GM21447 (cell line): ENCODE results near the gene GLIS1.

Experiments used
- ATAC-seq: cut with Tn5 transposase; IDR thresholded peaks from one replicate; pipeline ENCODE4 v1.9.1; 2021; ENCODE audit not compliant: unreplicated experiment

GLIS1 gene

DNA sequence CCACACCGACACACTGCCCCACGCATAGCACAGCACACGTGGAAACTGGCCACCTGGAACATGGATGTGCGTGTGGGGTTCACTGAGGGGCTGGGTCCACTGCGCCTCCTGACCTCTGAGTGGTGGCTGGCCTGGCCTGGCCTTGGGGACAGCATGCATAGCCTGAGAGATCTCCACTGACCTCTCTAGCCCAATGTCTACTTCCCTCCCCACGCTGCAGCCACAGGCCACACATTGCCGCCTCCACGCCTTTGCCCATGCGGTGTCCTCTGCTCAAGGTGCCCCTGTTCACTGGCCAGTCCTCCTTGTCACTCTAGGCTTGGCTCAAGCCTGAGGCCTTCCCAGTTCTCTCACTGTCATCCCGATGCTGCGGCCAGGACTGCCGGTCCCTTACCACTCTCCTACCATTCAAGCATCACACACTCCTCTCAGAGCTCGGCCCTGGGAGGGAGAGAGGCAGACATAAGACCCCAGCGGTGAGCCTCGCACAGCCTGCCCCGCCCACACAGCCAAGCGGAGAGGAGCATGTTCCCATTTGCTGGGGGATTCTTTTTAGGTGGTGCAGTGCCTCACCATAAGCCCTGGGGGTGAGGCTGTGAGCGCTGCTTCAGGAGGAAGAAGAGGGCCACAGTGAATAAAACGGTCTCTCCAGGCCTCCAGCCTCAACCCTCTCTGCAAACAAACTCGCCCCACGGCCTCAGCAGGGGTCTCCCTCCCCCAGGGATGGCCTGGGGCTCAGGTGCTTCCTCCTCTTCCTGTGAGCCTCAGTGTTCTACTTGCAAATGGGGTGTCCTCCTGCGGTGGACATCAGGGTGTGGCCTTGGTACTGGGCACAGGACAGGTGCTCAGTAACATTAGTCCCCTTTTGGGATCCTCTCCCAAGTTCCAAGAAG, 199.0 kb downstream of the GLIS1 start:
- ATAC-seq, result no peak

DNA sequence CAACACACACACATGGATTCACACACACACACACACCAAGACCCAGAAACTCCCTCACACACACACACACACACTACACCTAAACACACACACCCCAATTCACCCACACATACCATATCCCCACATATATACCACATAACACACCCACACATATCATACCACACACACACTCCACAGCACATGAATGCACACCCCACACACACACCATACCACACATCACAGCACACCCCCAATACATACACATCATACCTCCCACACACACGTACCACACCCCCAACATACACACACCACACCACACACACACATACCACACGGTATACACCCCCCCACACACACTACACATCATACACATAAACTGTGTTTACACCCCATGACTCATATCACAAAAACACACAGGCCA, 199.7 kb downstream of the GLIS1 start:
- ATAC-seq, result no peak

DNA sequence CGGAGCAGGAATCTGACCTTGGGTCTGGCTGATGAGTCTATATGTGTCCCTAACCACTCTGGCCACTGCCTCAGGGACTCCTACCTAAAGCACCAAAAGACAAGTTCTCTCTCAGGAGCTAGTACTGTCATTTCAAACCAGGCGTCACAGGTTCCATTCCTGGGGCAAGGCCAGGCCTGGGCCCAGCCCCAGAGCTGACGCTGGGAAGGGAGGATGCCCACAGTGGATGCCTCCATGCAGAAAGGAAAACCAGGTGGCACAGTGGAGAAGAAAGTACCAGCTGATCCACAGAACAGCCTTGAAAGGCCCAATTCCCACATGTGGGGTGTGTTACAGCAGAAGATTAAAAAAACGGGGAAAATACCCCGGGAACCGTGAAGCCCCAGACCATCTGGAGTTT, 202.4 kb downstream of the GLIS1 start:
- no peak for ATAC-seq

DNA sequence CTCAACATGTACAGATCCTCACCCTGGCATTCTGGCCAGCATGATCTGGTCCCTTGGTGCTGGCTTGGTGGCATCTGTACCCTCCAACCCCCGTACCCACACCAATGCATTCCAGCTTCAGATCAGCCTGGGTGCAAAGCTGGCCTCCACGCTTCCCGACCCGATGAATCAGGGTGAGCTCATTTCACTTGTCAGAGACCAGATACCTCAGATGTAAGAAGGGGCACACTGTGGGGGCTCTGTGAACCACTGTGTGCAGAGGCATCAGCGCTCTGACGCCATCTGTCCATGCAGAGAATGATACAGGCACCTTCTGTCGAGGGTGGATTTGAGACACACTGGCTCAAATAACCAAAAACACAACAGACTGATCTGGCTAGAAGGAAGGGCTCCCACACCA, 203.1 kb downstream of the GLIS1 start:
- ATAC-seq, result no peak

DNA sequence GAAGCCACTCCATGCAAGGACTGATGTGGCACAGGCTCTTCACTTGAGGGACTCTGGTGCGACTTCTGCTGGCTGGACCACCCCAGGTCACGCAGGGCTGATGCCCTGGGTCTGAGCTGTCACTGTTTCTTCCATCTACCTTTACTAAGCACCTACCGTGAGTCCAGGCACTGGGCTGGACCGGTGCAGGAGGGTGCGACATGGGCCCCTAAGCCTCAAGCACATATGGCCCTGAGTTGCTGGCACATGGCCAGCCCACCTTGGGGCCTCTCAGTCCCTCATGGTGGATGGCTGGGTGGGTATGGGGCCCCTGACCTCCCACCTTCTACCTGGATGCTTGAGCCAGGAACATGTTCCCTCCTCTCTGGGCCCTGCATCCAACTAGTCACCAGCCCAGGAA, 203.7 kb downstream of the GLIS1 start:
- no peak for ATAC-seq

DNA sequence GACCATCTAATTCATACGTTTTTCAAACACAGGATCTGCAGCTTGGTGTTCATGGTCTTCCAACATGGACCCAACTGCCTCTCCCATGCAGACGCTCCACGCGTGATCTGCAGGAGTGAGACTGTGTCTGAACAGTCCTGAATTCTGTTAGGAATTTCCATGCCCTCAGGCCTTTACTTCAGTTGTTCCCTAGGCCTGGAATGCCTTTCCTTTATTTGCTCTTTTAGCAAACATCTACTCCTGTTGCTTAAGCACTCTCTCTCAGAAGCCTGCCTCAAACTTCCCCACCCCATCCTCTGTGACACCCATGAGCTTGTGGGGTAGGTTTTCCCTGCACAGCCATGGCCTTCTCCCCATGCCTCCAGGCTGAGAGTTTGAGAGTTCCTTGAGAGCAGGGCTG, 206.1 kb downstream of the GLIS1 start:
- ATAC-seq, result no peak

DNA sequence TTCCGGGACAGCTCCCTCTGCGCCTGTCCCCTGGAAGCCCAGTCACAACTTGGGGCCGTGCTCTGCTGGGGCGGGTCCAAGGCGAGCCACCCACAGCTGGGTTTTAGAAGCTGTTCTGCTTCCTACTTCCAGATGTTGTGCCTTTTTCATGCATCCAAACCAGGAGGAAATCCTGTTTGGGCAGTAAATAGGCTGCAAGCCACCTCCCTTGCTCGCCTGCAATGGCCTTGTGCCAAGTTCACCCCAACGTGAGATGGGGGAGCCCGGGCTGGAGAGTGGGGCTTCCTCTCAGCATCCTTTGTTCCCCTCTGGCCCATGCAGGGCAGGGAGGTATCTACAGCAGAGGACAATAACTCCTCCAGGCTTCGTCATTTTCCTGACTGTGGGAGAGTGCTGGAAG, 206.6 kb downstream of the GLIS1 start:
- ATAC-seq, result no peak

DNA sequence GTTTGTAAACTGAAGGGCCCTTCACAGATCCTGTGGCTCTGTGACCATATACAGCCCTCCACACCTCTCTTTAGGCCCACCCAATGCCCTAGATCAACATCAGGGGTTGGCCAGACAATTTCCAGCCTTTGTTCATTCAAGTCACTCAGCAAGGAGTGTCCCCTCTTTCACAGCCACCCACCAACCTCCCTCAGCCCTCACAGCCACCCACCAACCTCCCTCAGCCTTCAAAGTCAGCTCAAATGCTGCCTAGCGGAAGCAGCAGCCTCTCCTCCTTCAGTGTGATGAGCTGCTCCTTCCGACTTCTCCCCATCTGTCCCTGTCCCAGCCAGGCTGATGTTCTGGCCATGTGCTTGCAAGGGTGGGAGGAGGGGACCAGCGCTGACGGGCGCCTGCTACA, 208.4 kb downstream of the GLIS1 start:
- no peak for ATAC-seq

DNA sequence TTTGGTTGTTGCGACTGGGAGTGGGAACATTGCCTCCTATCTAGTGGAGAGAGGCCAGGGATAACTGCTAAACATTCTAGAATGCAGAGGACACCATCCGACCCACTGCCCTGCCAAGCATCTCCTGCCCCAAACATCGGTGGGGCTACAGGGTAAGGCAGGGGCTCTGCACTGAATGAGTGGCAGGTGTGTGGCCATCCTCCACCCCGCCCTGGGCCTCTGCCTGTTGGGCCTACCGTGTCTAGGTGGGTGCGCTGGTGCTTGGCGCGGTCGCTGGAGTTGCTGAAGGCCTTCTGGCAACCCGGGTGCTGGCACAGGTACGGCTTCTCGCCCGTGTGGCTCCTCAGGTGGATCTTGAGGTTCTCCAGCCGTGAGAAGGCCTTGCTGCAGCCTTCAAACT, 209.4 kb downstream of the GLIS1 start:
- no peak for ATAC-seq

DNA sequence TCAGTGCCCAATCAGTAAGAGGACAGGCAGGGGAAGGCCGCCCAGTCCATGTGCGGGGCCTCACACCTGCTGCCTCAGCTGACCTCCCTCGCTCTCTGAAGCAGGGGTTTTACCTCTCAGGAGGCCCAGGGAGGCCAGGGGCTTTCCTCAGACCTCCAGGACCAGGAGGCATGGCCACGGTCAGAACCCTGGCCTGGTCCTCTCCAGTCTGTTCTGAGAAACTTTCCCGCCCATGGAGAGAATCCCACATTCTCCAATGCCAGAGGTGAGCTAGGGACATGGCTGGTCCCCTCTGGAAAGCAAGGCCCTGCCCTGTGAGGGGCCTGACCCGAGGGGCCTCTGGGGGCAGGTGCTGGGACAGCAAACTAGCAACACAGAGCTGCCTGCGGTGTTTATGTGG, 211.6 kb downstream of the GLIS1 start:
- no peak for ATAC-seq

DNA sequence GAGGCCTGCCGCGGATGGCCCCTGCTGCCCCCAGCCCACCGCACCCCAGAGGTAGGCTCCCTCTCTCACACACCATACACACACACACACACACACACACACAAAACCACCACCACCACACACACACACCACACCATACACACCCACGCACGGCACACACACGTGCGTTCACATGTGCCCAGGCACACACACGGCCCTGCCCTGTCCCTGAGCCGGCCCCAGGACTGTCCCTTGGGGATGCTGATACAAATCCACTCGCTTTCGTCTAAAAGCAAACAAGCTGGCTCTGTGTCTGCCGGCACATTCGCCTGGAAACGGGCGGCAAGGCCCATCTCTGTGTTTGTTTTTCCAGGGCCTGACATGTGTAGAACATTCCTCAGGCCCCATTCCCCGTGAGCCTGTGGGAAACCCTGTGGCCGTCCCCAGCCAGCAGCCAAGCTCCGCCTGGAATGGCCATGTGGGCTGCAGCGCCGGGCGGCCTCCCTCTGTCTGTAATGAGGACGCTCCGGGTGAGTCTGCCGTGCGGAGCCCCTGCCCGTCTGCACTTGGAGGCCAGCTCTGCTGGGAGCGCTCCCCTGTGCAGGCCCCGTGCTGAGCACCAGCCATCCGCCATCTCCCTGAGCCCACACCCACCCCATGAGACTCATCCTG, 212.4 kb downstream of the GLIS1 start:
- ATAC-seq, result no peak

DNA sequence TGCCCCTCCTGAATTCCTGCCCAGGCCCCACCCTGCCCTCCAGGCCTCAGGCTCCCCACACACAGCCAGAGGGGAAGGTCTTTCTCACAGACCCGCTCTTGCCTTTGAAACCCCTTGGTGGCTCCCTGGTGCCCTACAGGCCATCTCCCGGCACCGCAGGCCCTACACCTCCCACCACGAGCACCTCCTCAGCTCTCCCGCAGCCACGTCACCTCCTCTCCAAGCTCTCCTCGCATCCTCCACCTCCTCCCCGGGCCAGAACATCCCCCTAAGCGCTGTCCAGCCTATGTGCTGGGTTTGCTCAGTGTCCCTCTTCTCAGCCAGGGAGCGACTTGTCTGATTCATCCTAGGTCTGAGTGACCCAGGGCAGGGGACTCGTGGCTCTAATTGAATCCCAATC, 213.4 kb downstream of the GLIS1 start:
- no peak for ATAC-seq

DNA sequence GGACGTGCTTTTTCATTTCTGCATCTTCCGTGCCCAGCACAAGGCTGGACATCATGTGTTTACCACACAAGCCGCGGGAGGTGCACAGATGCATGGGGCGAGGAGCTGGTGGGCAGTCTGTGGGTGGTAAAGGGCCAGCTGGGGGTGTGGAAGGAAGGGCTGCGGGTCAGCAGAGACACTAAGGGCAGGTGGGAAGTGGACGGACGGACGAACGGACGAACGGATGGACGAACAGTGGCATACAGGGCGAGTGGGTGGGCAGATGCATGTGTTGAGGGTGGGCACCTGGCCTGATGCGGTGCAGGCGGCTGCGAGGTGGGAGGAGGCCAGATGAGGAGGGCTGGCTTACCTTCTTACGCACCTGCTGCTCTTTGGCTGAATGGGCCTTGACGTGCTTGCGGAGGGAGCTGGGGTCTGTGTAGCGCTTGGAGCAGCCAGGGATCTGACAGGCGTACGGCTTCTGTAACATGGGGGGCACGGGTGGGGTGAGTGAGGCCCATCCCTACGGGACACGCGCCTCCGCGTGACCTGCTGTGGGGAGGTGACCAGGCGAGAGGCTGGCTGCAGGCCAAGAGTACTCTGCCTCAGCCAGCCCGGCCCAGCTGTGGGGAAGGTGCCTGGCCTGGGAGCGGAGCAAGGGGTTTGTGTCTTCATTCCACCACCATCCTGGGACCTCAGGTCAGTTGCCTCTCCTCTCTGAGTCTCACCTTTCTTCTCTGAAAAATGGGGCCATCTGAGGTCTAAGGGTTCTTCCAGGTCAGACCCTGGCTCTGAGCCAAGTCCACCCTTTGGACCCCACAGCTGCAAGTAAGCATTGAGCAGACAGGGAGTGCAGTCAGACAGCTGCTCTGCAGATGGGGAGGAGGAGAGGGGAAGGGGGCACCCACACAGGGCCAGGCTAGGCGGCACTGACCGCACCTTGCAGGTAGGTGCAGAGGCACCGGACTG, 214.3 kb downstream of the GLIS1 start:
- no peak for ATAC-seq

DNA sequence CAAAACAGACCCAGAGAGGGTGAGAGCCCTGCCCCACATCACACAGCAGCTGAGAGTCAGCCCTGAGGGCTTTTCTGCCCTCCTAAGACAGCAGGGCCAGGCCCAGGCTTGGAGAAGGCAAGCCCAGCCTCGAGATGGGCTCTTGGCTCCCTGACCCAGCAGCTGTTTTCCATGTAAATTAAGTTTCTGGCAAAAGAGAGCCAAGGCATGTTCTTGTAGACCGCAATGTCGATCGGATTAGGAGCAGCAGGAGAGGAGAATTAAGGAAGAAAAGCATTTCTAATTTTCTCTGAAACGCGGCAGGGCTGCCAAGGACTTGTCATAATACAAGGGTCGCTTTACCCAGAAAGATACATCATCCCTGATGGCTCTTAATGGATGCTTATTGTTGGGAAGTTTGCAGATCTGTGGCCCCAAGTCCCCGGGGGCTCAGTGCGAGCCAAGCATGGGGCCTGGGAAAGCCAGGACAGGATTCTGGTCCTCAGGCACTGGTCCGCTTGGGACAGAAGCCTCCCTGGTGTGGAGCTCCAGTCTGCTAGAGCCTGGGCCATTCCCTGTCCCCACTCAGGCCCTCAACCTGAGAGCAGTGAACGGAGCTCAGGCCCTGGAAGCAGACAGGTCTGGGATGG, 216.9 kb downstream of the GLIS1 start:
- no peak for ATAC-seq

DNA sequence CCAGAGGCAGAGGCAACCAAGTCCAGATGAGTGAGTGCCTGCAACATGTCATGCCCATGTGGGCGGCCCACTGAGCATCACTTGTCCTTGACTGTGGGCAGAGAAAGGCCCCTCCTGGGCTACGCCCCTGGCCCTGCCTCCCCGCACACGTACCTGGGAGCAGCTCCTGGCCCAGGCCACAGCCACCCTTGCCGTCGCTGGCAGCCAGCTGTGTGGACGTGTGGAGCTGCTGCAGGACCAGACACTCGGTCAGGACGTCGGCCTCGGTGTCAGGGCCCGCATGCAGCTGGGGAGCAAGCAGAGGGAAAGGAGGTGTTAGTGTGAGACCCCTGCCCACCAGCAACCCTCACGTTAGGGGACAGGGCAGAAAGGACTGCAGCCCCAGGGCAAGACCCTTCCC, 218.5 kb downstream of the GLIS1 start:
- no peak for ATAC-seq

DNA sequence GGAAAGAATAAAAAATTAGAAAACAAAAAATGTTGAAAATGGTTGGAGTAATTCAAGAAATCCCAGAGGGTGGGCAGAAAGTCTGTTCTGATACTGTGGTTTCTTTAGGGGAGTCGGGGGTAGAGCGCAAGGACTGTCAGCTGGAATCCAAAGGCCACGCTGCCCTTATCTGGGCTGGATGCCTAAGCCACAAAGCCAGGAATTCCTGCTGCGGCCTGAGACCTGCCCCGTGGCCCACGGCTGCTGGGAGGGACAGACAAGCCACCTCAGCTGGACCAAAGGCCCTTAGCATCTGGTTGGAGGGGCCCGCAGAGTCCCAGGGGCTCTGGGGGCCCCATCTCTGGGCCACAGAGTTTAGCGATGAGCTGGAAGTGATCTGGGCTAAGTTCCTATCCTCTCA, 219.5 kb downstream of the GLIS1 start:
- ATAC-seq, result no peak

DNA sequence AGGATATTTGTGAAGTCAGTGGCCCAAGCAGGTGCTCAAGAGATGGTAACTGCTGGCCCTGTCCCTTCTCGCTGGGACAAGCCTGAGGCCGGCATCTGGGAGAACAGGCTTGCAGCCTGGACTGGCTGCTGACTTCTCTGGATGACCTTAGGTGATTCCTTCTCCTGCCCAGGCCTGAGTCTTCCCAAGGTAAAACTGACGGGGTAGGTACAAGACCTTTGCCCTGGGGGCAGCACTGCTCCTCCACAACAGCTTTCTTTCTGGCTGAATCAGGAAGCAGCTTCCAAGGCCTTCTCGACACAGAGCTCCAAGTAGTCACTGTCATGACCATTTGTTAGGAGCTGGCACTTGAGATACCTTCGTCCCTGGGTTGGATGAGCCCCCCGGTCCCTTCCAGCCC, 220.2 kb downstream of the GLIS1 start:
- ATAC-seq, result no peak

DNA sequence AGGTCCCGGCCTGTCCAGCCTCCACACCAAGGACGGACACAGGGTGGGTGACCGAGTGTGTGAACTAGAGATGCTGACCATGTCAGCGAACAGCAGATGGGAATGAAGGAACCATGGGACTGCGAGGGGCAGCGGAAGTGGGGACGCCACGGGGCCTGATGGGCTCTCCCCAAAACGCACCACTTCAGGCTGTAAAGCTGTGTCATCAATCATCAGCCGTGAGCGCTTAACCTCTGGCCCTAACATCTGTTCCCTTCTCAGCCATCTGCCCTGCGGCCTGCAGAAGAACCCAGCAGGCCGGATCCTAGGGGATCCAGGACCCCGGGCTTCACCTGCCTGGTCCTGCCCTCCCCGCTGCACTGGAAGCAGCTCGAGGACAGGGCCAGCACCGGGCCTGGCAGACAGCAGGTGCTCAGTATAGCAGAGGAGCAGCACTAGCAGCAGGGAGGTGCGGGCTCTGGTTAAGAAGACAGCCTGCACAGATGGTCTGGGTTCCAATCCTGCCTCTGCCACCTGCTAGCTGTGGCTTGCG, 221.1 kb downstream of the GLIS1 start:
- no peak for ATAC-seq

DNA sequence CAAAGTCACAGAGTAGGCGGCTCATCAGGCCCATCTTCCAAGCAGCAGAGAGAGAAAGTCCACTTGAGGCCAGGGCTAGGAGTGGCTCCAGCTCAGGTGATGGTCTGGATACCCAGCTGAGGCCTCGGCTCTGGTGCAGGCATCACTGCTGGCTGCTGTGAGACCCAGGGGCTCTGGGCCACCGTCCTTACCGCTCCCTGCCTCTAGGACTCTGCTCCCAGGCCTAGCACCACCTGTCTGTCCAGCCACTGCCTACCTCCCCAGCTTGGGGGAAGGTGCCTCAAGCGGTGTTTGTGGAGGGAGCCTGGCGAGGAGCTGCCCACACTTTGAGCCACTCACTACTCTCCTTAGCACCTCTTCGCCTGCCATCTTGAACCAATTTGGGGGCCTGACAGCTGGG, 221.9 kb downstream of the GLIS1 start:
- no peak for ATAC-seq

DNA sequence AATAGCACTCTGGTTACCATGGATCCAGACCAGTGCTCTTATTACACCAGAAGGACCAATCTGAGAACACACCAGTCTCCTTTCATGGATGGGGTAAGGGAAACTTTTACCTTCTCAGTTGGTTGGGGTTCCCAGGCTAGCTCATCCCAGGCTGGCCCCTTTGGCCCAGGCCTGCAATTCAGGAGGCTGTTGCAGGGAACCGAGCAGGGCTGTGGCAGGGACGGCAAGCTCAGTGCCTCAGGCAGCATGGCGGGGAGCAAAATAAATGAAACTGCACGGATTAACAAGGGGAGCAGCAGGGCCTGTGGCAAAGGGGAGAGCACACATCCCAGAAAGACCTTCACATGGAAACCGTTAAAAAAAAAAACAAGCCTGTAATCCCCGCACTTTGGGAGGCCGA, 222.8 kb downstream of the GLIS1 start:
- ATAC-seq, result no peak

DNA sequence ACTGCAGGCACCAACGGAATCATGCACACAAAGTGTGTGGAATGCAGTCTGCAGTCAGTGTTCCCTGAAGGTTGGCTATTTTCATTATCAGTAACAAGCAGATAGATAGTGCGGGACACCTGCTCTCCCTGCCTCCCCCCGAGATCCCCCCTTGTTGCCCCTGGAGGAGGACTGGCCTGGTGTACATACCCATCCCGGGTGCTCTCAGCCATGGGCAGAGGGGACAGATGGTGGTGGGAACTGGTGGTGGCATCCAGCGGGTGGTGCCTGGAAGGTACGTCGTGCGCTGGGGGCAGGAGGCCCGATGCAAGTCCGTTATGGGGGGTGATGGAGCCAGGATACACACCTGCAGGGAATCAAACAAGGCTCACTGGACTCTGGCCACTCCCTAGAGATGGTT, 224.5 kb downstream of the GLIS1 start:
- no peak for ATAC-seq
